ENCODE measurements around the gene NR2C1. TPM values are rescaled to one million over a fixed set of nuclear protein-coding genes. Genes with fewer than 3 reads are reported as not detected.
"Not testable (repeated sequence)": the region's sequence is repeated elsewhere in the genome, so short reads cannot be mapped to it uniquely, and the experiment has no call there.

The NR2C1 gene
- total and polyA plus RNA-seq, 2 donors (not counting 1 experiment from before 2014, with no cell fraction given) = 31.2 to 53.9 TPM

- Mint-ChIP-seq H3K4me1 (peaks cover 20% of the 10 kb centered on the region), H3K27ac (no peak overlapping the region), H3K9me3 (ENCODE audit: insufficient read depth) (no peaks in the 10 kb centered on the region), H3K27me3 (no peaks in the 10 kb centered on the region), H3K4me3 (no peak overlapping the region)
- intact Hi-C loops (cut with micrococcal nuclease) = no loop called here
- Histone ChIP-seq H3K9ac (ENCODE audit: low read length) (no peak overlapping the region), H3K79me2 (ENCODE audit: control insufficient read depth, insufficient read depth, low read length) (peaks cover 52% of the 10 kb centered on the region), H3K4me3 (ENCODE audit: control extremely low read depth in 1 of 5, extremely low read depth in 1 of 5, insufficient read depth in 1 of 5, low read depth in 2 of 5, low read length in 4 of 5) (no peak overlapping the region), H3K4me1 (ENCODE audit: control insufficient read depth in 2 of 2, insufficient read depth in 2 of 2, low read length in 2 of 2) (peaks cover 0 to 12% of the 10 kb centered on the region in 2 donors), H3K36me3 (replicated peaks in 1 of 2; ENCODE audit: control extremely low read depth in 1 of 2, control insufficient read depth in 1 of 2, extremely low read depth in 1 of 2, insufficient read depth in 2 of 2, low read length in 1 of 2) (peaks cover 1 to 34% of the 10 kb centered on the region in 2 experiments), H3K27ac (ENCODE audit: low read length in 2 of 2) (no peak overlapping the region), H3K9me3 (ENCODE audit: control extremely low read depth in 1 of 3, control insufficient read depth in 2 of 3, insufficient read depth in 1 of 3, low read length in 2 of 3) (no peaks in the 10 kb centered on the region), H3K4me2 (replicated peaks; ENCODE audit: low read depth, low read length, poor library complexity, severe bottlenecking) (no peak overlapping the region), H3K27me3 (replicated peaks in 1 of 4; ENCODE audit: control extremely low read depth in 1 of 4, control insufficient read depth in 3 of 4, insufficient read depth in 4 of 4, low read length in 3 of 4) (no peaks in the 10 kb centered on the region), H2AFZ (ENCODE audit: insufficient read depth, low read depth, low read length, poor library complexity, severe bottlenecking) (no peak overlapping the region), H4K20me1 (ENCODE audit: control insufficient read depth, insufficient read depth, low read length, poor library complexity, severe bottlenecking) (peaks cover 24% of the 10 kb centered on the region)
- 86% methylated on average over 2 of the region's 2 CpGs for WGBS (ENCODE audit: insufficient coverage)
- ATAC-seq (ENCODE audit: low read depth) (no peak), DNase-seq (no peak)
- POLR2A ChIA-PET = interaction anchor here (0.6 kb wide), 1 partner anchor 10 kb away, joined by 4 read pairs; no protein-coding TSS in a partner anchor
- TF ChIP-seq, protein P1, sequence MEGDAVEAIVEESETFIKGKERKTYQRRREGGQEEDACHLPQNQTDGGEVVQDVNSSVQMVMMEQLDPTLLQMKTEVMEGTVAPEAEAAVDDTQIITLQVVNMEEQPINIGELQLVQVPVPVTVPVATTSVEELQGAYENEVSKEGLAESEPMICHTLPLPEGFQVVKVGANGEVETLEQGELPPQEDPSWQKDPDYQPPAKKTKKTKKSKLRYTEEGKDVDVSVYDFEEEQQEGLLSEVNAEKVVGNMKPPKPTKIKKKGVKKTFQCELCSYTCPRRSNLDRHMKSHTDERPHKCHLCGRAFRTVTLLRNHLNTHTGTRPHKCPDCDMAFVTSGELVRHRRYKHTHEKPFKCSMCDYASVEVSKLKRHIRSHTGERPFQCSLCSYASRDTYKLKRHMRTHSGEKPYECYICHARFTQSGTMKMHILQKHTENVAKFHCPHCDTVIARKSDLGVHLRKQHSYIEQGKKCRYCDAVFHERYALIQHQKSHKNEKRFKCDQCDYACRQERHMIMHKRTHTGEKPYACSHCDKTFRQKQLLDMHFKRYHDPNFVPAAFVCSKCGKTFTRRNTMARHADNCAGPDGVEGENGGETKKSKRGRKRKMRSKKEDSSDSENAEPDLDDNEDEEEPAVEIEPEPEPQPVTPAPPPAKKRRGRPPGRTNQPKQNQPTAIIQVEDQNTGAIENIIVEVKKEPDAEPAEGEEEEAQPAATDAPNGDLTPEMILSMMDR (IDR thresholded peaks at IDR 0.05) = no peak
- TF ChIP-seq EZH2 (IDR thresholded peaks at IDR 0.05; ENCODE audit: borderline replicate concordance, insufficient read depth, low read depth, low read length, poor library complexity, severe bottlenecking) = no peak
- CTCF ChIA-PET = no interaction called here
These were observed 79.1 kb downstream of the NR2C1 start for GRCh38 chr12:94994312-94994711.

GRCh38 chr12:94993855-94994254, 79.6 kb downstream of the NR2C1 start:
- H2AFZ ChIP-seq (ENCODE audit: insufficient read depth, low read depth, low read length, poor library complexity, severe bottlenecking); DNase-seq; H3K9me3 Mint-ChIP-seq (ENCODE audit: insufficient read depth); H3K27ac Mint-ChIP-seq; H3K4me3 Mint-ChIP-seq; intact Hi-C loops (cut with micrococcal nuclease); H3K27me3 ChIP-seq (replicated peaks in 1 of 4; ENCODE audit: control extremely low read depth in 1 of 4, control insufficient read depth in 3 of 4, insufficient read depth in 4 of 4, low read length in 3 of 4); H3K9me3 ChIP-seq (ENCODE audit: control extremely low read depth in 1 of 3, control insufficient read depth in 2 of 3, insufficient read depth in 1 of 3, low read length in 2 of 3); CTCF ChIA-PET; H3K4me1 ChIP-seq (ENCODE audit: control insufficient read depth in 2 of 2, insufficient read depth in 2 of 2, low read length in 2 of 2); H3K27ac ChIP-seq (ENCODE audit: low read length in 2 of 2); H3K4me3 ChIP-seq (ENCODE audit: control extremely low read depth in 1 of 5, extremely low read depth in 1 of 5, insufficient read depth in 1 of 5, low read depth in 2 of 5, low read length in 4 of 5); ATAC-seq (ENCODE audit: low read depth); H3K27me3 Mint-ChIP-seq; H3K4me2 ChIP-seq (replicated peaks; ENCODE audit: low read depth, low read length, poor library complexity, severe bottlenecking); H3K9ac ChIP-seq (ENCODE audit: low read length): not testable (repeated sequence)
- H3K4me1 Mint-ChIP-seq = peaks cover 15% of the 10 kb centered on the region
- Histone ChIP-seq H3K36me3 (replicated peaks in 1 of 2; ENCODE audit: control extremely low read depth in 1 of 2, control insufficient read depth in 1 of 2, extremely low read depth in 1 of 2, insufficient read depth in 2 of 2, low read length in 1 of 2) (peaks cover 4 to 35% of the 10 kb centered on the region in 2 experiments), H4K20me1 (ENCODE audit: control insufficient read depth, insufficient read depth, low read length, poor library complexity, severe bottlenecking) (peaks cover 24% of the 10 kb centered on the region), H3K79me2 (ENCODE audit: control insufficient read depth, insufficient read depth, low read length) (peaks cover 48% of the 10 kb centered on the region)
- WGBS (ENCODE audit: insufficient coverage) = no CpG with 5 or more reads among the region's 3 CpGs
- POLR2A ChIA-PET = interaction anchor here (0.6 kb wide), 1 partner anchor 10 kb away, joined by 4 read pairs; no protein-coding TSS in a partner anchor
